ENCODE measurements around the gene APBA2.

Gene APBA2

GRCh38 chr15:28975766-28976179, 90.0 kb downstream of the APBA2 start:
- Histone ChIP-seq H3K27ac (no peak overlapping the region), H3K4me3 (no peak overlapping the region)

- no peak overlapping the region for H3K27ac ChIP-seq
- H3K4me3 ChIP-seq, result no peak overlapping the region
Measured at GRCh38 chr15:28977377-28978010, 91.7 kb downstream of the APBA2 start.

GRCh38 chr15:28978011-28978378, 92.2 kb downstream of the APBA2 start:
- no peak overlapping the region for H3K4me3 ChIP-seq
- no peak overlapping the region for H3K27ac ChIP-seq

- Histone ChIP-seq H3K4me3 (no peak overlapping the region), H3K27ac (no peak overlapping the region)
Measured at GRCh38 chr15:28978661-28979060, 92.9 kb downstream of the APBA2 start.

DNA sequence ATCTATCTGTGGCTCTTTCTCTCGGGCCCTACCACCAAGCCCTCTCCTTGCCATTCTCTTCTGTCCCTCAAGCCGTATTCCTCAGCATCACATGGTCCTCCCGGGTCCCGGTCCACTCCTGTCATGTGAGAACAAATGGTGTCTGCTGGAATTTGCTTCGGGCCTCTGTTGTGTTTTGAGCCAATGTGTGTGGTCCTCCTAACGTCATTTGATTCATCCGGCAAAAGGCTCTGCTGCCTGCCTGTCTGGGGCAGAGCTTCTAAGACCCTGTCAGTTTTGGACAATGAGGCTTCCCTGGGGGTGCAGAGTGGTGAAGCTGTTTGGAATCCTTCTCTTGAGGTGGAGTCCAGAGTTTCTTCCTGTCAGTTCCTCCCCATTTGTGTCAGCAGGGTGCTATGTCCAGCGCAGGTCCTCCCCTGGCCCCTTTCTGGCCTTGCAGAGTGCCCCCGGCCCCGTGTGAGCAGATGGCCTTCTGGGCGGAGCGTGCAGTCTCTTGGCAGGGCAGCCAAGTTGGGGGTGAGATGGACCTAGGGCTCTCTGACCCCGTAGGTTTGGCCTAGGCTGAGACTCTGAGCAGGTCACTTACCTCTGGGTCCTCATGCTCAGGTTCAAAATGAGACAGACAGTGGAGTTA, 93.6 kb downstream of the APBA2 start:
- H3K4me3 ChIP-seq, result no peak overlapping the region
- H3K27ac ChIP-seq, result no peak overlapping the region

DNA sequence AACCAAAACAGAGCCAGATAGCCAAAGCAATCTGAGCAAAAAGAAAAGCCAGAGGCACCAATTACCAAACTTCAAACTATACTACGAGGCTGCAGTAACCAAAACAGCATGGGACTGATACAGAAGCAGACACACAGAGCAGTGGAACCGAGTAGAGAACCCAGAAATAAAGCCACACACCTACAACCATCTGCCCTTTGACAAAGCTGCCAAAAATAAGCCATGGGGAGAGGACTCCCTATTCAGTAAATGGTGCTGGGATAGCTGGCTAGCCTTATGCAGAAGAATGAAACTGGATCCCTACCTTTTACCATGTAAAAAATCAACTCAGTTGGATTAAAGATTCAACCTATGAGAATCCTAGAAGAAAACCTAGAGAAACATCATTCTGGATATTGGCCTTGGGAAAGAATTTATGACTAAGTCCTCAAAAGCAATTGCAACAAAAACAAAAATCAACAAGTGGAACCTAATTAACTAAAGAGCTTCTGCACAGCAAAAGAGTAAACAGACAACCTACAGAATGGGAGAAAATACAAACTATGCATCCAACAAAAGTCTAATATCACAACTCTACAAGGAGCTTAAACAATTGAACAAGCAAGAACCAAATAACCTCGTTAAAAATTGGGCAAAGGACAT, 95.1 kb downstream of the APBA2 start:
- no peak overlapping the region for H3K27ac ChIP-seq
- H3K4me3 ChIP-seq, result no peak overlapping the region

- Histone ChIP-seq H3K27ac (no peak overlapping the region), H3K4me3 (no peak overlapping the region)
Measured at GRCh38 chr15:28981351-28981720, 95.6 kb downstream of the APBA2 start.

- Histone ChIP-seq H3K27ac (no peak overlapping the region), H3K4me3 (no peak overlapping the region)
Measured at GRCh38 chr15:28981921-28982320, 96.1 kb downstream of the APBA2 start.

- no peak overlapping the region for H3K27ac ChIP-seq
- no peak overlapping the region for H3K4me3 ChIP-seq
Measured at GRCh38 chr15:28982886-28983285, 97.1 kb downstream of the APBA2 start.

- Histone ChIP-seq H3K27ac (no peak overlapping the region), H3K4me3 (no peak overlapping the region)
Measured at GRCh38 chr15:28983432-28984311, 97.9 kb downstream of the APBA2 start.

DNA sequence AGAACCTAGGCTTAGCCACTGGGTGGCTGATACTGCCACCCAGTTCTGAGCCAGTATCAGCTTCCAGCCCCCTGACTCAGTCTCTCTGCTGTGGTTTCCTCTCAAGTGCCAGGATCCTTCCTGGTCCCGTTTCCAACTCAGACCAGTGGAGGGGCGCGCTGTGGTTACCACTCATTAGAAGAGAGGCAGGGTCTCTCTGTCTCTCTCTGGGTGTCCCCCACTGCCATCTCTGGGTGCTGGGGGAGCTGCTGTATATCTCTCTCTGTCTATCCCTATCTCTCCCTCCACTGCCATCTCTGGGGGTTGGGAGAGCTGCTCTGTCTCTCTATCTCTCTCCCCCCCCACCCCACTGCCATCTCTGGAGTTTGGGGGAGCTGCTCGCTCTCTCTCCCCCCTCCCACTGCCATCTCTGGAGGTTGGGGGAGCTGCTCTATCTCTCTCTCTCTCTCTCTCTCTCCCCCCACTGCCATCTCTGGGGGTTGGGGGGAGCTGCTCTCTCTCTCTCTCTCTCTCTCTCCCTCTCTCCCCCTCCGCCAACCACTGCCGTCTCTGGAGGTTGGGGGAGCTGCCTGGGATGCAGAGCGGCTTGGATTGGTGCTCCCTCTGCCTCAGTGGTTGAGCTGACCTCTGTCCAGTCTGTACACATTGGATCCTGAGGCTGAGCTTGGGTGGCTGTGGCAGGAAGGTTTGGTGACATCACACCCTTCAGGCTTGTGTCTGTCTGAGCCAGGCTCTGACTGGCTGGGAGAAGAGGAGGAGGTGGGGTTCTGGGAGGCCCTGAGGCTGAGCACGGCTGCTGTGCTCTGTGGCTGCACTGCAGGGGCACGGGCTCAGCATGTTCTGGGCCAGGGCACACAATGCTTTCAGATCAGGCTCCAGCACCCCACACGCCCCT, 98.9 kb downstream of the APBA2 start:
- H3K4me3 ChIP-seq, result no peak overlapping the region
- no peak overlapping the region for H3K27ac ChIP-seq

- H3K27ac ChIP-seq, result no peak overlapping the region
- H3K4me3 ChIP-seq, result no peak overlapping the region
Measured at GRCh38 chr15:28985316-28985645, 99.5 kb downstream of the APBA2 start.

DNA sequence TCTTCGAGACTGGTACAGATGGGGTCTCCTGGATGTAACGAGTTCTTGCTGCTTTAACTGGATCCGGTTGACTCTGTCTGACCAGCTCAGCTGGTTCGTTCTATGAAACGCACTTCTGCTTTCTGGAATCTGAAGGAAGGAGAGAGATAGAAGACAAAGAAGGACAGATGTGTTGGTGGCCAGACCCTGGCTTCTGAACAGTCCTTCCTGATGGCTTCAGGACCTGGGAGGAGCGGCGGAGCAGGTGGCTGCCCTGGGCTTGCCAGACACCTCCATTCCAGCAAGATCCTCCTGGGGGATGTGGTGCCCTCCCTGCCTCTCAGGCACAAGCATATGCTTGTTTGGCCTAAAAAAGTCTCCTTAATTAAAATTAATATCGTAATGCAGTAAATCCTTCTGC, 99.9 kb downstream of the APBA2 start:
- no peak overlapping the region for H3K27ac ChIP-seq
- H3K4me3 ChIP-seq, result no peak overlapping the region

DNA sequence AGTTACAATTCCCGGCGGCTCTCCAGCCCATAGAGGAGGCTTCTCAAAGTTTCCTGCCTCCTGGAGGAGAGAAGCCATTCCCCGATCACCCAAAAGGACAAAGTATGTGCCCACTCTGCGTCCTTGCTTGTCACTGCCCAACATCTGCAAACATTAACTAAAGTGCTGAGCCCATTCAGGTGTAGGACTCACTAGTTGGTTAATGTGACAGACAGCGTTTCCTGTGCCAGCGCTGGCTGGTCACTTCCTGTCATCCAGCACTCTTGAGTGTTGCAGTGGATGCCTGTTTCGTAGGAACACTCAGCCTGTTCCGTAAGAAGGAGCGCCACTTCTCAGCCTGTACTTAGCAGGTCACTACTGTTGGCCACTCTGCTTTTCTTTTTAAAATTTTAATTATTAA, 100.3 kb downstream of the APBA2 start:
- H3K27ac ChIP-seq, result no peak overlapping the region
- no peak overlapping the region for H3K4me3 ChIP-seq

GRCh38 chr15:28986726-28987125, 101.0 kb downstream of the APBA2 start:
- Histone ChIP-seq H3K4me3 (no peak overlapping the region), H3K27ac (no peak overlapping the region)

DNA sequence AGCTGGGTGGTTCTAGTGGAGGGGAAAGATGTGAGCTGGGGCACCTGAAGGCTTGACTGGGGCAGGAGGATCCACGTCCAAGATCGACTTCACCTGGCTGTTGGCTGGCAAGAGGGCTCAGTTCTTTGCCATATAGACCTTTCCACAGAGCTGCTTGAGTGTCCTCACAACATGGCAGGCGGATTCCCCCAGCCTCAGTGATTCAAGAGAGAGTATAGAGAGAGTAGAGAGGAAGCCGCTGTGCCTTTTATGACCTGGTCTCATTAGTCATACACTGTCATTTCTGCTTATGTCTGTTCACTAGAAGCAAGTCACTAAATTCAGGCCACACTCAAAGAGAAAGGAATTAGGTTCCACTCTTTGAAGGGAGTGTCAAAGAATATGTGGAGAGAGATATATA, 101.6 kb downstream of the APBA2 start:
- H3K27ac ChIP-seq, result no peak overlapping the region
- H3K4me3 ChIP-seq, result no peak overlapping the region

DNA sequence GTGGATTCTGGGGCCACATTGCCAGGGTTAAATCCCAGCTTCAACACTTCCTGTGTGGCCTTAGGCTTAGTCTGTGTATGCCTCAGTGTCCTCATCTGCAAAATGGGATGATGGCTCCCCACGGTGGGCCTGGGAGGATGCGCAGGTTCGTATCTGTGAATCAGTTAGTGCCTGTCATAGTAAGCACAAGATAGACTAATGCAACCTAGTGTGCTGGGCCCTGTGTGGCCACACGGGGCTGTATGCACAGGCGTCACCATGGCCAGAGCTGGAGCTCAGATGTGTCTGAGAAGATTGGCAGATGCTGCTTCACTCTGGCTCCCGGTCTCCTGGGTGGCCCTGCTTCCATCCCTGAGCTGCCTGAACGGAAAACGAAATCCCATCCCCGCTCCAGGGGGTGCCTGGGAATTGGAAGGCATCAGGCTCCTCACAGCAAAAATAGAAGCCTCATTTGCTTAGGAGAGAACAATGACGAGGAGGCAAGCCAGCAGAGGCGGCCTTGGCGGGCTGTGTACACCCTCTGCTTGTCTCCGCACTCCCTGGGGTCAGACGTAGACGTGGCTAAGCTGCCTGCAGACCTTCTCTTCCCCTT, 103.6 kb downstream of the APBA2 start:
- Histone ChIP-seq H3K4me3 (no peak overlapping the region), H3K27ac (no peak overlapping the region)

GRCh38 chr15:28989896-28990295, 104.1 kb downstream of the APBA2 start:
- Histone ChIP-seq H3K27ac (no peak overlapping the region), H3K4me3 (no peak overlapping the region)

DNA sequence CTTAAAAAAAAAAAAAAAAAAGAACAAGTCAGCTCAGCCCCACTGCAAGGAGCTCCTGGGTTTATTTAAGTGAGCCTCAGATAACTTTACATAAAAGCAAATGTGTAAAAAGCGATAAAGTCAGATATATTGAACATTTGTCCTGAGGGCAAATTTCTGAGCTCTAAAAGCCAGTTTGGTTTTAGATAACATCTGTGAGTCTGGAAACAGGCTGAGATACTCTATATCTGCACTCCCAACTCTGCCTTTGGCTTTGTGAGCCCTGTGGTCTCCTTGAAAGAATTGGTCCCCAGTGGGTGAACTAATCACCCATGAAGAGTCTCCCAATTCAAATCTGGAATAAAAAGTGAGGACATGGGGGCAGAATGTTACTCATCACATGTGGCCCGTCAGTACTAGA, 104.6 kb downstream of the APBA2 start:
- Histone ChIP-seq H3K4me3 (no peak overlapping the region), H3K27ac (no peak overlapping the region)
